Ectodermal cell (in vitro differentiated cells): ENCODE results near the gene EHHADH.

Experiments used
- H3K27ac ChIP-seq: 2 replicates; pipeline ENCODE4 v1.7.0; 2013; ENCODE audit warnings: mild to moderate bottlenecking, low read depth, low read length; ENCODE audit not compliant: insufficient read depth, poor library complexity, severe bottlenecking
- H3K27me3 ChIP-seq: 2 replicates; pipeline ENCODE4 v1.7.0; 2013; ENCODE audit warnings: mild to moderate bottlenecking, low read length; ENCODE audit not compliant: insufficient read depth, control insufficient read depth, poor library complexity, severe bottlenecking
- H3K36me3 ChIP-seq: one replicate; pipeline ENCODE4 v1.7.0; 2013; ENCODE audit warnings: low read length; ENCODE audit not compliant: control insufficient read depth, insufficient read depth
- H3K4me1 ChIP-seq: one replicate; pipeline ENCODE4 v1.7.0; 2013; ENCODE audit warnings: low read length; ENCODE audit not compliant: control insufficient read depth, insufficient read depth
- H3K4me3 ChIP-seq: 2 replicates; pipeline ENCODE4 v1.7.0; 2013; ENCODE audit warnings: low read depth, low read length, control low read depth; ENCODE audit not compliant: insufficient read depth
- H3K9me3 ChIP-seq: 2 replicates; pipeline ENCODE4 v1.7.0; 2013; ENCODE audit warnings: mild to moderate bottlenecking, low read length, moderate library complexity; ENCODE audit not compliant: control insufficient read depth
- WGBS, 2 experiments: methylation state at CpG; one replicate each; pipeline ENCODE4 v1.1.7; 2013; ENCODE audit warnings: missing lambda C conversion rate in 2 of 2; 5-methylcytosine and 5-hydroxymethylcytosine counted together

Gene EHHADH

GRCh38 chr3:185200639-185201038 is 53.2 kb downstream of the EHHADH start:
- WGBS, 2 experiments, result 93 to 95% methylated on average over 5 of the region's 5 CpGs
- no peak overlapping the region for H3K4me3 ChIP-seq
- no peaks in the 10 kb centered on the region for H3K9me3 ChIP-seq
- no peak overlapping the region for H3K27ac ChIP-seq
- no peaks in the 10 kb centered on the region for H3K36me3 ChIP-seq
- H3K27me3 ChIP-seq, result no peaks in the 10 kb centered on the region
- no peaks in the 10 kb centered on the region for H3K4me1 ChIP-seq

DNA sequence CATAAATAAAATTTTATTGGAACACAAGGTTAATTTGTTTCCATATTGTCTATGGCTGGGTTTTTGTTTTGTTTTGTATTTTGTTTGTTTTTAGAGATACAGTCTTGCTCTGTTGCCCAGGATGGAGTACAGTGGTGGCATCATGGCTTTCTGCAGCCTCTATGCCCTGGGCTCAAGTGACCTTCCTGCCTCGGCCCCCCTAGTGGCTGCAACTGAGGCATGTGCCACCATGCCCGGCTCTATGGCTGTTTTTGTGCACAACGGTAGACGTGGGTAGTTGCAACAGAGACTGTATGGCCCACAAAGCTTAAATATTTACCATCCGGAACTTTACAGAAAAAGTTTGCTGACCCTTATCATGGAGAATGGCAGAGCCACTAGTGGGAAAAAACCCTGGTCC is 54.2 kb downstream of the EHHADH start:
- Histone ChIP-seq H3K27ac (no peak overlapping the region), H3K27me3 (no peaks in the 10 kb centered on the region), H3K9me3 (no peaks in the 10 kb centered on the region), H3K4me3 (no peak overlapping the region), H3K4me1 (no peaks in the 10 kb centered on the region), H3K36me3 (no peaks in the 10 kb centered on the region)
- 88 to 90% methylated on average over 5 of the region's 5 CpGs for WGBS, 2 experiments

GRCh38 chr3:185199206-185199605 is 54.6 kb downstream of the EHHADH start:
- H3K36me3 ChIP-seq, result no peaks in the 10 kb centered on the region
- H3K9me3 ChIP-seq, result no peaks in the 10 kb centered on the region
- H3K4me3 ChIP-seq, result no peak overlapping the region
- H3K27ac ChIP-seq, result no peak overlapping the region
- H3K27me3 ChIP-seq, result no peaks in the 10 kb centered on the region
- no peaks in the 10 kb centered on the region for H3K4me1 ChIP-seq
- 94% methylated on average over 3 to 4 of the region's 4 CpGs for WGBS, 2 experiments

DNA sequence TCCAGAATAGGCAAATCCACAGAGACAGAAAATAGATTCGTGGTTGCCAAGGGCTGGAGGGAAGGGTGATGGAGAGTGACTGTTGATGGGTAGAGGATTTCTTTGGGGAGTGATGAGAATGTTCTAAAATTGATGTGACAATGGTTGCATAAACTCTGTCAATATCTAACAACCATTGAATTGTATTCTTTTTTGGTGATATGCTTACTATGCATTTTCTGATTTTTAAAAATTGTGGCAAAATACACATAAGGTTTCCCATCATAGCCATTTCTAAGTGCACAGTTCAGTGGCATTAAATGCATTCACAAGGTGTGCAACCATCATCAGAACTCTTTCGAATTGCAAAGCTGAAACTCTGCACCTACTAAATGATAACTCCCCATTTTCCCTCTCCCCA is 56.8 kb downstream of the EHHADH start:
- no peaks in the 10 kb centered on the region for H3K27me3 ChIP-seq
- 86 to 95% methylated on average over 2 of the region's 2 CpGs for WGBS, 2 experiments

GRCh38 chr3:185195652-185196051 is 58.2 kb downstream of the EHHADH start:
- Histone ChIP-seq H3K4me1 (no peaks in the 10 kb centered on the region), H3K9me3 (no peaks in the 10 kb centered on the region), H3K4me3 (no peak overlapping the region), H3K36me3 (no peaks in the 10 kb centered on the region), H3K27me3 (no peaks in the 10 kb centered on the region), H3K27ac (no peak overlapping the region)
- whole genome bisulfite sequencing, 2 experiments, result 95 to 99% methylated on average over 4 of the region's 4 CpGs

More for the DNA sequence above, 56.8 kb downstream of the EHHADH start:
- Histone ChIP-seq H3K27ac (no peak overlapping the region), H3K36me3 (no peaks in the 10 kb centered on the region), H3K4me3 (no peak overlapping the region), H3K9me3 (no peaks in the 10 kb centered on the region), H3K4me1 (no peaks in the 10 kb centered on the region)

- no peak overlapping the region for H3K27ac ChIP-seq
These were observed 65.0 kb downstream of the EHHADH start for GRCh38 chr3:185188816-185189215.

DNA sequence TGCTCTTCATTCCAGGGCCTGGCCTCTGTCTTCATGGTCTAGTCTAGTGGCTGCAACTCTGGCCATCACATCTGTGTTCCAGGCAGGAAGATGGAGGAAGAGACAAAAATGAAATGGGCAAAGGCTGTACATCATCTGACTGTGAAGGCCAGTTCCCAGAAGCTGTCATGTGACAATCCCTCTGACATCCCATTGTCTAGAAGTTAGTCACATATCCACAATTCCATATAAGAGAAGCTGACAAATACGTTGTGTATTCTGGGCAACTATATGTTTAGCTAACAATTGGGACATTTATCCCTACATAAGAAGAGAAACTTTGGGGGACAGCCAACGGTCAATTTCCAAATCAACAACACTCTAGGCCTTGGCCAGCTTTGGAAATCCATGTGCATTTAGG is 66.5 kb downstream of the EHHADH start:
- H3K36me3 ChIP-seq, result no peaks in the 10 kb centered on the region
- WGBS, 2 experiments, result 85 to 100% methylated on average over 2 of the region's 2 CpGs
- H3K27ac ChIP-seq, result no peak overlapping the region
- no peak overlapping the region for H3K4me3 ChIP-seq
- no peaks in the 10 kb centered on the region for H3K4me1 ChIP-seq
- H3K9me3 ChIP-seq, result no peaks in the 10 kb centered on the region
- H3K27me3 ChIP-seq, result no peaks in the 10 kb centered on the region

More at GRCh38 chr3:185188816-185189215, 65.0 kb downstream of the EHHADH start:
- no peaks in the 10 kb centered on the region for H3K4me1 ChIP-seq
- no peaks in the 10 kb centered on the region for H3K9me3 ChIP-seq
- H3K36me3 ChIP-seq, result no peaks in the 10 kb centered on the region
- no peak overlapping the region for H3K4me3 ChIP-seq
- no peaks in the 10 kb centered on the region for H3K27me3 ChIP-seq

GRCh38 chr3:185176750-185177359 is 77.0 kb downstream of the EHHADH start:
- Histone ChIP-seq H3K4me3 (no peak overlapping the region), H3K9me3 (no peaks in the 10 kb centered on the region), H3K27me3 (no peaks in the 10 kb centered on the region), H3K36me3 (no peaks in the 10 kb centered on the region), H3K4me1 (peaks cover 7% of the 10 kb centered on the region), H3K27ac (no peak overlapping the region)
- WGBS, 2 experiments, result 49% methylated on average over 7 to 8 of the region's 10 CpGs

DNA sequence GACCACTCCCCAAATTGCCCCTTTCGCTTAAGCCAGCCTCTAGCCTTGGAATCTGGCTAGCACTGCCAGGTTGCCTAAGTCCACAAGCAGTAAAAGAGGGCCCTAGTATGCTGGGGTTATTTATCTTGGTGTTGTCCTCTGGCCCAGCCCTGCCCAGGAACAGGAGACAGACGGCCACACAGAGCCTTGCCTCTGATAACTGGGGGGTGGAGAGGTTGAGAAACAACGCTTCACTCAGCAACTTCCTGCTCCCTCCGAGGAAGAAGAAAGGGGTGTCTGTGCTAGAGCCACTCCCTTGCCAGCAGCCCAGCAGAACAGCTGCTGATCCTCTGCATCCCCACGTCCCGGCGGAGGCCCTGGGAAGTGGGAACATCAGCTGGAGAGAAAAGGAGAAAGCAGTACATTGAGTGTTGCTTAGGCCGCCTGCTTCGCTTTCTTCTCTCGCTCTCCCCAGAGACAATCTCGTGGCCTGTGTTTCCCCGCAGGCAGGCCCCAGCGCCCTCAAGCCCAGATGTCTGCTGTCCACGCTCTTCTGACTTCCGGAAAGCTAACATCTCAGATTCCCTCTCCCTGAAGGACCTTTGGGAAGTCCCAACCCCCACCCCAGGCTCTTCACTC is 78.4 kb downstream of the EHHADH start:
- no peaks in the 10 kb centered on the region for H3K9me3 ChIP-seq
- H3K4me3 ChIP-seq, result no peak overlapping the region
- peaks cover 7% of the 10 kb centered on the region for H3K4me1 ChIP-seq
- 43 to 48% methylated on average over 15 of the region's 15 CpGs for WGBS, 2 experiments
- peak overlapping the region; percentile 68 for H3K27ac ChIP-seq
- no peaks in the 10 kb centered on the region for H3K36me3 ChIP-seq
- H3K27me3 ChIP-seq, result no peaks in the 10 kb centered on the region

DNA sequence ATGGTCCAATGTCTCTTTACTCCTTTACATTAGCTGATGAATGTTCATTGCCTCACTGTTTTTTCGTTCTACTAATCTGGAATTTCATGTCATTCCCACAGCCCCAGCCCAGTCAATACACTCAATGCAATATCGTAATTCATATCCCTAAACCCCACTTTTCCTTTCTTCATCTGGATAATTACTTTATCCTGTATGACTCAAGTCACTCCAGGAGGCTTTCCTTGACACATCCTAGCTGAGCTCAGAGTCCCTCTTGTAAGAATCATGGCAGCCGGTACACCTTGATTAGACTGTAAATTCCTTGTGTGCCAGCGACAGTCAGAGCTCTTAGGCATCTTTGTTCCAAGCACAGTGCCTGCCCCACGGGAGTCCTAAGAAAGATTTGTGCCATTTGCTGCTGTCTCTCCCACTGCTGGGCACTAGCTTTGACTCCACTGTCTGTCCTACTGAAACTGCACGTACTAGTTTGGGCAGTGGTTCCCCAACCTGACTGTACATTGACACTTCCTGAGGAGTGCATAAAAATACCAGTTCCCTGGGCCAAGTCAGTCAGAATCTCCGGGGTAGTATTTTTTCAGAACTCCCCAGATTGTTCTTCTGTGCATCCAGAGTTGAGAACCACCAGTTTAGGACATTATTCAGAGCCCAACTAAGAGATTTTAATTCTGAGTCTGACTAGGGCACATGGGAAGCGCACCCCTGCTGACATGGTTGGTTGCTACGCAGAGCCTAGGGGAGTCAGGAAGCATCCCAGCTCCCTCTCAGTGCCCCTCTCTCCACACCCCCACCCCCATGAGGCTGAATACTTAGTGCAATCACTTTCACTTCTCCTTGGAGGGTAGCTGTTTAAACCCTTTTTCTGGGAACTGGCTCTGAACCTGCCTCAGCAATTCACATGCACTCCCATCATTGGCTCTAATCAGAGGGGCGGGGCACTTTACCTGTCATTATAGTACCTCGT is 81.5 kb downstream of the EHHADH start:
- Histone ChIP-seq H3K4me3 (no peak overlapping the region), H3K9me3 (no peaks in the 10 kb centered on the region), H3K27me3 (no peaks in the 10 kb centered on the region), H3K36me3 (no peaks in the 10 kb centered on the region), H3K4me1 (peaks cover 7% of the 10 kb centered on the region), H3K27ac (no peak overlapping the region)
- WGBS, 2 experiments, result 84 to 85% methylated on average over 11 of the region's 11 CpGs
